ENCODE results near the gene PLCD4. TPM values are rescaled to one million over a fixed set of nuclear protein-coding genes. Genes with fewer than 3 reads are reported as not detected.

Gene PLCD4
- polyA plus RNA-seq, 4 donors, result 0.97 to 1.4 (median 1.0) TPM; not detected in 1

DNA sequence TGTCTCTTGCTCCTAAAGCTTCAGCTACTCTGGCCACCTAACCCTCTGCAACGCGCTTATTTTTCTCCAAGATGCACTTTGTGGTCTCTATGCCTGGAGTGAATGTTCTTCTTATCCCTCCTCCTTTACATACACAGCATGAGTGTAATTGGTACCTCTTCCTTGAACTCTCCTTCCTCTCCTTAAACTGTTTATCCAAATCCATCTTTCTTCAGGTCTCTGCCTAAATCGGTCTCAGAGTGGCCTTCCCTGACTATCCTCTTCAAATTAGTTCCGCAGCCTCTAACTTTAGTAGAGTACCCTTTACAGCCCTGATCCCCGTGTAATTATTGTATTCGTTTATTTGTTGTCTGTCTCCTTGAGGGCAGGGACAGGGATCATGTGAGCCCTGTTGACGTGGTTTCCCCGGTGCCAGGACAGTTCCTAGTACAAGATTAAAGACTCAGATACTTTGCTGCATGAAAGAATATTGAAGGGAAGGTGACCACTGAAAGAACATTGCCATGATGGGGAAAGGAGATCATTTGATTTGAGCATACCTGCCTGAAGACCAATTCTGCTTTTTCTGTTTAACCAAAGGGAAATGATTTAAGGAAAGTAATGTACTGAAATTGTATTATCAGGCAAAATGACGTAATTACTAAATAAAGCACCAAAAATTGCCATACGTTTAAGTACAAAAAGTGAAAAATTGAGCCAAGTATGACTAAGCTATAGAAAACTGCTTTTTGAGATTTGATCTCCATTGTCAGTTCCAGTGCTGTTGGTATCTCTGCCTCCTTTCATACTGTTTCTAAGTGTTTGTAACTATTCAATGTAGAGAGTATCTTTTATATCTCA, 37.8 kb upstream of the PLCD4 start:
- DNase-seq (peak; percentile 51 to 67), FAIRE-seq (no peak)
- WGBS, 3 donors, result 3 to 6% (median 5%) methylated on average over 10 of the region's 10 CpGs
- Histone ChIP-seq H3K4me1 (ENCODE audit: control insufficient read depth in 3 of 3, insufficient read depth in 2 of 3, low read depth in 1 of 3, low read length in 2 of 3) (peaks cover 3 to 21% (median 10%) of the 10 kb centered on the region in 3 donors), H3K4me3 (ENCODE audit: low read depth in 1 of 3, low read length in 3 of 3) (peak overlapping the region; percentile 77 to 92 (median 77)), H3K9me3 (ENCODE audit: control insufficient read depth in 2 of 2, insufficient read depth in 1 of 2, low read depth in 1 of 2, low read length in 1 of 2) (no peaks in the 10 kb centered on the region), H3K27me3 (ENCODE audit: control insufficient read depth in 3 of 3, insufficient read depth in 3 of 3, low read length in 3 of 3) (no peaks in the 10 kb centered on the region), H3K27ac (ENCODE audit: low read depth in 1 of 3, low read length in 2 of 3) (peak overlapping the region; percentile 18 to 93 (median 92)), H3K36me3 (ENCODE audit: control insufficient read depth in 3 of 3, insufficient read depth in 2 of 3, low read depth in 1 of 3, low read length in 3 of 3) (peaks cover 0 to 20% (median 2%) of the 10 kb centered on the region in 3 donors)

DNA sequence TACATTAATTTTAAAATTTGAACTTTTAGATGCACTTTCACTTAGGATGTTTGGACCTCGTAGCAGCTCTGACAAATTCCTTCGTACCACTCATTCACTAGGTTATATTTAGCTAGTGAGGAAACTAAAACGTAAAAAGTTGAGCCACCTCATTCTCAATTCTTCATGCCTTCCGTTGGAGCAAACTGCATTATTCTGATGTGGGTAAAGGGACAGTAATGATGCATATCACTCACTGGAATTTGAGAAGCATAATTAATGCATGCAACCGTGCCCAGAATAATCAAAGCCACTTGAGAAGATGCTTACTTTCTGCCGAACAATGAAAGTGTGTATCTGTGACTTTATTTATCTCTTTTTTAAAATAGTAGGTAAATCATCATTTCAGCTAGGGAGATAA, 36.8 kb upstream of the PLCD4 start:
- WGBS, 3 donors, result 22 to 33% (median 30%) methylated on average over 6 of the region's 6 CpGs
- H3K4me3 ChIP-seq (ENCODE audit: low read depth in 1 of 3, low read length in 3 of 3), result no peak overlapping the region
- no peak for FAIRE-seq

GRCh38 chr2:218576854-218577253, 30.8 kb upstream of the PLCD4 start:
- Histone ChIP-seq H3K27me3 (ENCODE audit: control insufficient read depth in 3 of 3, insufficient read depth in 3 of 3, low read length in 3 of 3) (no peaks in the 10 kb centered on the region), H3K4me3 (ENCODE audit: low read depth in 1 of 3, low read length in 3 of 3) (no peak overlapping the region), H3K36me3 (ENCODE audit: control insufficient read depth in 3 of 3, insufficient read depth in 2 of 3, low read depth in 1 of 3, low read length in 3 of 3) (peaks cover 0 to 30% (median 9%) of the 10 kb centered on the region in 3 donors), H3K27ac (ENCODE audit: low read depth in 1 of 3, low read length in 2 of 3) (no peak overlapping the region), H3K9me3 (ENCODE audit: control insufficient read depth in 2 of 2, insufficient read depth in 1 of 2, low read depth in 1 of 2, low read length in 1 of 2) (no peaks in the 10 kb centered on the region), H3K4me1 (ENCODE audit: control insufficient read depth in 3 of 3, insufficient read depth in 2 of 3, low read depth in 1 of 3, low read length in 2 of 3) (no peaks in the 10 kb centered on the region)
- DNase-seq (no peak), FAIRE-seq (no peak)
- 96 to 100% (median 97%) methylated on average over 4 of the region's 4 CpGs for WGBS, 3 donors

More for the DNA sequence above, 36.8 kb upstream of the PLCD4 start:
- Histone ChIP-seq H3K27ac (ENCODE audit: low read depth in 1 of 3, low read length in 2 of 3) (peak overlapping the region in 1 of 3 donors; percentile 62), H3K27me3 (ENCODE audit: control insufficient read depth in 3 of 3, insufficient read depth in 3 of 3, low read length in 3 of 3) (no peaks in the 10 kb centered on the region), H3K9me3 (ENCODE audit: control insufficient read depth in 2 of 2, insufficient read depth in 1 of 2, low read depth in 1 of 2, low read length in 1 of 2) (no peaks in the 10 kb centered on the region), H3K36me3 (ENCODE audit: control insufficient read depth in 3 of 3, insufficient read depth in 2 of 3, low read depth in 1 of 3, low read length in 3 of 3) (peaks cover 0 to 16% (median 2%) of the 10 kb centered on the region in 3 donors), H3K4me1 (ENCODE audit: control insufficient read depth in 3 of 3, insufficient read depth in 2 of 3, low read depth in 1 of 3, low read length in 2 of 3) (peaks cover 3 to 21% (median 10%) of the 10 kb centered on the region in 3 donors)
- no peak for DNase-seq

GRCh38 chr2:218577482-218578220, 30.0 kb upstream of the PLCD4 start:
- H3K27ac ChIP-seq (ENCODE audit: low read depth in 1 of 3, low read length in 2 of 3), result no peak overlapping the region
- H3K27me3 ChIP-seq (ENCODE audit: control insufficient read depth in 3 of 3, insufficient read depth in 3 of 3, low read length in 3 of 3), result no peaks in the 10 kb centered on the region
- no peaks in the 10 kb centered on the region for H3K4me1 ChIP-seq (ENCODE audit: control insufficient read depth in 3 of 3, insufficient read depth in 2 of 3, low read depth in 1 of 3, low read length in 2 of 3)
- H3K36me3 ChIP-seq (ENCODE audit: control insufficient read depth in 3 of 3, insufficient read depth in 2 of 3, low read depth in 1 of 3, low read length in 3 of 3), result peaks cover 0 to 26% (median 9%) of the 10 kb centered on the region in 3 donors
- no peaks in the 10 kb centered on the region for H3K9me3 ChIP-seq (ENCODE audit: control insufficient read depth in 2 of 2, insufficient read depth in 1 of 2, low read depth in 1 of 2, low read length in 1 of 2)
- WGBS, 3 donors, result 96 to 99% (median 96%) methylated on average over 3 of the region's 3 CpGs
- no peak overlapping the region for H3K4me3 ChIP-seq (ENCODE audit: low read depth in 1 of 3, low read length in 3 of 3)
- DNase-seq, result no peak
- FAIRE-seq, result no peak

DNA sequence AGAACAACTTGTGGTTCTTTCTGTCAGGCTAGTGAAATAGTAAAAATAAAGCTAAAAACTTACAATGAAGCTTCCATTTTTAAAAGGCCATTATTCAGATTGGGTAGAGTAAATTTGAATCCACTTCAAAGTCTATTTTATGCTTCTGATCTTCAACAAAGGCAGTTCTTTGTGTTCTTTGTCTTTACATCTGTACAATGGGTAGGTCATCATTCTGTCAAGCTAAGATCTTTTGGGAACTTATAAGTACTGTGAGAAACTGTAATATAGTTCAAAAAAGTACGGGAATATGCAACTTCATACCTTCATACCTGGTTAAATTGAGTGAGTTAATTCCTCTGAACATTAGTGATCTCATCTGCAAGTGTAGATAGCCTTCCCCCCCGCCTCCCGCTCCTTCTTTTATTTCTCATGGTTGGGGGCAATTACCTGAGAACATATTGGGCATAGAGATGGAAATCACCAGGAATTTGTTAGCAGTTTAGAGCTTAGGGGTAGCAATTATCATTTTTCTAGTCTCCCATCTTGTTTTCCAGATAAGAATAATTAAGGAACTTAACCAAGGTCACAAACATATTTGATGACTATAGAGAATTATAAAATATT, 29.3 kb upstream of the PLCD4 start:
- H3K27me3 ChIP-seq (ENCODE audit: control insufficient read depth in 3 of 3, insufficient read depth in 3 of 3, low read length in 3 of 3), result no peaks in the 10 kb centered on the region
- FAIRE-seq, result no peak
- no peaks in the 10 kb centered on the region for H3K9me3 ChIP-seq (ENCODE audit: control insufficient read depth in 2 of 2, insufficient read depth in 1 of 2, low read depth in 1 of 2, low read length in 1 of 2)
- no peaks in the 10 kb centered on the region for H3K4me1 ChIP-seq (ENCODE audit: control insufficient read depth in 3 of 3, insufficient read depth in 2 of 3, low read depth in 1 of 3, low read length in 2 of 3)
- 97 to 99% (median 99%) methylated on average over 3 of the region's 3 CpGs for WGBS, 3 donors
- H3K36me3 ChIP-seq (ENCODE audit: control insufficient read depth in 3 of 3, insufficient read depth in 2 of 3, low read depth in 1 of 3, low read length in 3 of 3), result peaks cover 0 to 22% (median 7%) of the 10 kb centered on the region in 3 donors
- H3K4me3 ChIP-seq (ENCODE audit: low read depth in 1 of 3, low read length in 3 of 3), result no peak overlapping the region
- DNase-seq, result no peak
- H3K27ac ChIP-seq (ENCODE audit: low read depth in 1 of 3, low read length in 2 of 3), result no peak overlapping the region

DNA sequence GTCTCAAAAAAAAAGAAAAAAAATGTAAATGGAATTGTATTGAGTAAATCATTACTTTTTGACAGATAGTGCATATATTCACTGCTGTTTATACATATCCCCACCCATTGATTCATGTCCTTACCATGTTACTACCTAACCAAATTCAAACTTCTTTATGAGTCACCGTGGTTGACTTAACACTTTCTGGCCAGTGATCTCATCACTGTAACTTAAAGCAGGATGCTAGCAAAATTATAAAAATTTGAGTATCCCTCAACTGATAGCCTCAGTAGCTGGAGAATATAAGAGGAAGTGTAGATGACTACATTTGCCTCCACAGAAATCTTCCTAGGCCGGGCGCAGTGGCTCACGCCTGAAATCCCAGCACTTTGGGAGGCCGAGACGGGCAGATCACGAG, 25.6 kb upstream of the PLCD4 start:
- 87 to 93% (median 92%) methylated on average over 7 of the region's 7 CpGs for WGBS, 3 donors
- FAIRE-seq, result no peak
- Histone ChIP-seq H3K36me3 (ENCODE audit: control insufficient read depth in 3 of 3, insufficient read depth in 2 of 3, low read depth in 1 of 3, low read length in 3 of 3) (peaks cover 3 to 27% (median 14%) of the 10 kb centered on the region in 3 donors), H3K27me3 (ENCODE audit: control insufficient read depth in 3 of 3, insufficient read depth in 3 of 3, low read length in 3 of 3) (no peaks in the 10 kb centered on the region), H3K4me1 (ENCODE audit: control insufficient read depth in 3 of 3, insufficient read depth in 2 of 3, low read depth in 1 of 3, low read length in 2 of 3) (no peaks in the 10 kb centered on the region), H3K4me3 (ENCODE audit: low read depth in 1 of 3, low read length in 3 of 3) (no peak overlapping the region), H3K9me3 (ENCODE audit: control insufficient read depth in 2 of 2, insufficient read depth in 1 of 2, low read depth in 1 of 2, low read length in 1 of 2) (no peaks in the 10 kb centered on the region), H3K27ac (ENCODE audit: low read depth in 1 of 3, low read length in 2 of 3) (no peak overlapping the region)
- no peak for DNase-seq

GRCh38 chr2:218583983-218584850, 23.5 kb upstream of the PLCD4 start:
- FAIRE-seq, result no peak
- no peak for DNase-seq
- no peaks in the 10 kb centered on the region for H3K9me3 ChIP-seq (ENCODE audit: control insufficient read depth in 2 of 2, insufficient read depth in 1 of 2, low read depth in 1 of 2, low read length in 1 of 2)
- peaks cover 3 to 30% (median 11%) of the 10 kb centered on the region in 3 donors for H3K36me3 ChIP-seq (ENCODE audit: control insufficient read depth in 3 of 3, insufficient read depth in 2 of 3, low read depth in 1 of 3, low read length in 3 of 3)
- no peak overlapping the region for H3K4me3 ChIP-seq (ENCODE audit: low read depth in 1 of 3, low read length in 3 of 3)
- H3K27ac ChIP-seq (ENCODE audit: low read depth in 1 of 3, low read length in 2 of 3), result no peak overlapping the region
- WGBS, 3 donors, result 96 to 97% (median 96%) methylated on average over 6 of the region's 6 CpGs
- H3K27me3 ChIP-seq (ENCODE audit: control insufficient read depth in 3 of 3, insufficient read depth in 3 of 3, low read length in 3 of 3), result no peaks in the 10 kb centered on the region
- no peaks in the 10 kb centered on the region for H3K4me1 ChIP-seq (ENCODE audit: control insufficient read depth in 3 of 3, insufficient read depth in 2 of 3, low read depth in 1 of 3, low read length in 2 of 3)
